IPS-NIHi7 (cell line): ENCODE results near the gene ZNF585A.
"Not testable (repeated sequence)": the region's sequence is repeated elsewhere in the genome, so short reads cannot be mapped to it uniquely, and the experiment has no call there.

Experiments used
- DNase-seq: peaks from one replicate; pipeline ENCODE4 v3.0.0; 2012; ENCODE audit warnings: mixed read lengths; ENCODE audit errors: extremely low spot score

ZNF585A gene

DNA sequence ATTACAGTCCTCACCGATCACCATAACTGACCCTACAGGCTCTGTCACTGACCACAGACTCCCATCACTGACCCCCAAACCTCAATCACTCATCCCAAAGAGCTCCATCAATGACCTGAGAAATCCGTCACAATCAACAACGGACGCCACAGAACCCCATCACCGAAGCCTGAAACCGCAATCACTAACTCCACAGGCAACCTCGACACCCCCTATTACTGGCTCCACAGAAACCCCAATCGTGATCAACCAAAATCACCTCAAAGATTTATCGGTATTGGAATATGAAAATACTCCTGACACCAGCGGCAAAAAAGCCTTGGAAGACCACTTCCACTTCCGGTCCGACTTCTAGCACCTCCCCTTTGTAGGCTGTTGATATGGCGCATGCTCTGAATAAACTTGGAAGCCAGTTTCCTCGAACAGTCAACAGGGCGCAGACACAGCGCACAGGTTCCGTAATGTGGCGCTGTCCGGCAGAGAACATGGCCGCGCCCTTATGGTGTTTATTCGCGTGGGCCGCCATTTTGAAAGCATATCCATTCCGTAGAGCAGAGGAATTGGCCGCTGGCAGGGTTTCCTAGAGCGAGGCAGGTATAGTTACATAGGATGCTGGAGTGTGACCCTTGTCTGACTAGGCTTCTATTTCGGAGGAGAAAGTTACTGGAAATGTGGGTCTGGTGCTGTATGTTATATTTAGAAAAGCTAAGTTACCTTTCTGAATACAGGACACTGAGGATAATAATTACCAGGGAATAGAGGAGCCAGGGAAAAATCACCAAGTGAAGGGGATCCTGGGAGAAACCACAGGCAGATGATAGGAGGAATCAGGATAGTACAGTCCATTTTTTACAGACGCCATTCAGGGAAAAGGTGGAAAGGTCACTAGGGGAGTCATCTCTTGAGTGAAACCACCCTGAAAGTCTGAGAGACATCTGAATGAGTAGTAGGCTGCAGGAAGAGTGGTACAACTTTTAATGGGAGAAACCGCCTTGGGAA lies at the start of gene ZNF585A:
Gene ZNF585A, minus strand, starts transcription at position 328 of the 999 bp plus-strand sequence. CDS start 2,785 bp downstream, outside the sequence.
- peak; percentile 93 for DNase-seq

DNA sequence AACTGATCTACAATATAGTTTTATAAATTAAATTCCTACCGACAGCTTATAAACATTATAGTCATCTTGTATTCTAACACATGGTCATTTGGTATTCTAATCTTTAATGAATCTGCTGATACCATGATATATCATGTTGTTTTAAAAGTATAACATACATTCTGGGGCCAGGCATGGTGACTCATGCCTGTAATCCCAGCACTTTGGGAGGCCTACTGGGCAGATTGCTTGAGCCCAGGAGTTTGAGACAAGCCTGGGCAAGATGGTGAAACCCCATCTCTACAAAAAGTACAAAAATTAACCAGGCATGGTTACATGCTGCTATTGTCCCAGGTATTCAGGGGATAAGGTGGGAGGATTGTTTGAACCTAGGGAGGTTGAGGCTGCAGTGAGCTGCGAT lies 48.6 kb upstream of the ZNF585A start:
- DNase-seq: no peak

DNA sequence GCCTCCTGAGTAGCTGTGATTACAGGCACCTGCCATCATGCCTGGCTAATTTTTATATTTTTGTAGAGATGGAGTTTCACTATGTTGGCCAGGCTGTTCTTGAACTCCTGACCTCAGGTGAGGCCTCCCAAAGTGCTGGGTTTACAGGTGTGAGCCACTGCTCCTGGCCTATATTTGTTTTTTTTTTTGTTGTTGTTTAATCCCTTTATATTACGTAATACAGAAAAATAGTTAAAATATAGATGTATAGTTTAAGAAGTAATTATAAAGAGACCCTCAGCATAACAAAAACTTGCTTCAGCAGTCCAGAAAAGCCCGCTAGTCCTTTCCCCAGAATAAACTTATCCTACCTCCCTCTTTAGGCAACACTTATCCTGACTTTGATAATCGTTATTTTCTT lies 47.9 kb upstream of the ZNF585A start:
- DNase-seq: no peak

DNA sequence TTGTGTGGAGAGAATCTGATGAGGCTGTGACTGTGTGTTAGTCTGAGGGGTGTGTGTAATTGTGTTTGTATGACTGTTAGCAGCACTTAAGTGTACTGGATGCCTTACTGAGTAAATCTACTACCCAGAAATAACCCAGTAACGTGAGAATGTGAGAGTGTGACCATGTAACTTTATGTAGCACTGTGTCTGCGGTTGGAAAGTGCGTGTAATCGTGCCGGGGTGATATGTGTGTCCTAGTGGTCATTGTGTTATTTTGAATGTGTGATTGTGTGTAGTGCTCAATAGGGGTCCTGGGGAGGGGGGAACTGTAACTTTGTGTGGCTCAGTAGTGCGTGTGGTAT lies 46.1 kb upstream of the ZNF585A start:
- DNase-seq: no peak

DNA sequence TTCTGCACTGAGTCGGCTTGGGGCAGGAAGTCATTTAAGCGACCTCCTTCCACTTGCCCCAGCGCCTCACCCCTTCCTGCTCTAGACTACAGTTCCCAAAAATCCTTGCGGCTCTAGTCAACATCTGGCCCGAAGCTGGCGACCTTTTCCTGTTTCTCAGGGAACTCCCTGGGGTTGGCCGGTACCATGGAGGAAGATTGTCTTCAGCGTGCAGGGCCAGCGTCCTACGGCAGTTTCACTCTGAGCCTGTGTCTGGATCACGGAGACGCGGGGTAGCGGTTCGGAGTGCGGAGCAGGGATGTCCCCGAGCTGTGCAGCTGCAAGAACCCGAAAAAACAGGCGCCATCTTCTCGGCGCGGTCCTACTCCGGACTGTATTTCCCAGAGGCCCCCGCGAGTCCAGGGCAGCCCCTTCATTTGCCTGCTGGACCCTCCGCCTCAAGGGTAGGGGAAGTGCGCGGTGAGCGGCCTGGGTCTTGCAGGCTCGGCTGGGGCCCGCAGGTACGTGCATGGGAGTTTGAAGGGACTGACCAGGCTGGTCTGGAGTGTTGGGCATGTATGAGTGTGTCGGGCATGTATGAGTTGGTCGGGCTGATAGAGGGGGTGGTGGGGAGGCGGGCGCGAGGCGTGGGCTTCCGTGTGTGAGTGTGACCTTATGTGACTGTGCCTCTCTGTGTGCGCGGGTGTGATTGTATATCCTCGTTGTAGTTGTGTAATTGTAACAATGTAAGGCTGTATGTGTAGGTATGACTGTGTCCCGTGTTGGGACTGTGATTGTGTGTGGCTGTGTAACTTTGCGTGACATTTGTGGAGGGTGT lies 45.5 kb upstream of the ZNF585A start, which contains the start of gene ZNF383:
Gene ZNF383, plus strand, starts transcription at position 440 of the 817 bp plus-strand sequence. CDS start 12,240 bp downstream, outside the sequence.
- peak; percentile 94 for DNase-seq

DNA sequence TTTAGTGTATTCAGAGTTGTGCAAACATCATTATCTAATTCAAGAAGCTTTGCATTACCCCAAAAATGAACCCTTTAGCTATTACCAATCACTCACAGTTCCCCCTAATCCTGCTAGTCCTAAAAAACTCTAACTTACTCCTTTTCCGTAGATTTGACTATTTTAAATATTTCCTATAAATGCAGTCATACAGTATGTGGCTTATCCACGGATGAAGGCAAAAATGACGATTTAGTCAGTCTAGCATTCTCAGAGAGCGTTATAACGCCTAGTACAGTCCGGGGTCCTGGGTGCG lies 44.9 kb upstream of the ZNF585A start:
- no peak for DNase-seq

DNA sequence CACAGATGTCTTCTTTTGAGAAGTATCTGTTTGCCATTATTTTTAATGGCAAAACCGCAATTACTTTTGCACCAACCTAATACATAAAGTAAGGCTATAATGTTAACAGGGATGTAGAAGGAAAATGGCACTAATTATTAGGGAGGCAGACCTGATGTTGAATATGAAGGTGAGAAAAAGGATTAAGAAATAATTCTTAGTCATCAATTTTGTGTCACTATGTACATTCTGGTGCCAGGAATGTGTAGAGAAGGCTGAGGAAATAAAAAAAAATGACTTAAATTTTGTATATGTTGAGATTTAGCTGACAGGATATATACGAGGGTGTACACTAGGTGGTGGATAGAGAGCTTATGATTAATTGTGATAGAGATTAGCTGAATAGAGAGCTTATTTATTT lies 25.3 kb upstream of the ZNF585A start:
- no peak for DNase-seq

DNA sequence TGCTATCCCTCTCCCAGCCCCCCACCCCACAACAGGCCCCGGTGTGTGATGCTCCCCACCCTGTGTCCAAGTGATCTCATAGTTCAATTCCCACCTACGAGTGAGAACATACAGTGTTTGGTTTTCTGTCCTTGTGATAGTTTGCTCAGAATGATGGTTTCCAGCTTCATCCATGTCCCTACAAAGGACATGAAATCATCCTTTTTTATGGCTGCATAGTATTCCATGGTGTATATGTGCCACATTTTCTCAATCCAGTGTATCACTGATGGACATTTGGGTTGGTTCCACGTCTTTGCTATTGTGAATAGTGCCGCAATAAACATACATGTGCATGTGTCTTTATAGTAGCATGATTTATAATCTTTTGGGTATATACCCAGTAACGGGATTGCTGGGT lies 24.6 kb upstream of the ZNF585A start:
- not testable (repeated sequence) for DNase-seq

DNA sequence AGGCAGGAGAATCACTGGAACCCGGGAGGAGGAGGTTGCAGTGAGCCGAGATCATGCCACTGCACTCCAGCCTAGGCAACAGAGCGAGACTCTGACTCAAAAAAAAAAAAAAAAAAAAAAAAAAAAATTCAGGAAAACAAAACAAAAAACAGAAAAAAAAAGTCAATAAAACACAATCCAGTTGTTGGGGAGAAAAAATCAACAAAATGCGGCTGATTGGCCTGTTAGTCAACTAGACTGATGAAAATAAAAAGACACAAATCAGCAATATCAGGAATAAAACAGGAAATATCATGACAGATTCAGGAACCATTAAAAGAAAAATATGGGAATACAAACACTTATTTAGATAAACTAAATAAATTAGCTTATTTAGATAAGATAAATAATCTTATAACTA lies 22.8 kb upstream of the ZNF585A start:
- not testable (repeated sequence) for DNase-seq

DNA sequence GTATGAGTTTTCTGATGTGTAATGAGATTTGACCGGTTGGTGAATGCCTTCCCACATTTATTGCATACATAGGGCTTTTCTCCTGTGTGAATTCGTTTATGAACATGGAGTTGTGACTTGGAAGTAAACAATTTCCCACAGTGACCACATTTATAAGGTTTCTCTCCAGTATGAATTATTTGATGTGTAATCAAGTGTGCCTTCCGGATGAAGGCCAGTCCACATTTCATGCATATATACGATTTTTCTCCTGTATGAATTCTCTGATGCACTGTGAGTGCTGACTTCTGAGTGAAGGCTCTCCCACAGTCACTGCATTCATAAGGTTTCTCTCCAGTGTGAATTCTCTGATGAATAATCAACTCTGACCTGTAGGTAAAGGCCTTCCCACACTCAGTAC lies 13.6 kb upstream of the ZNF585A start:
- not testable (repeated sequence) for DNase-seq

DNA sequence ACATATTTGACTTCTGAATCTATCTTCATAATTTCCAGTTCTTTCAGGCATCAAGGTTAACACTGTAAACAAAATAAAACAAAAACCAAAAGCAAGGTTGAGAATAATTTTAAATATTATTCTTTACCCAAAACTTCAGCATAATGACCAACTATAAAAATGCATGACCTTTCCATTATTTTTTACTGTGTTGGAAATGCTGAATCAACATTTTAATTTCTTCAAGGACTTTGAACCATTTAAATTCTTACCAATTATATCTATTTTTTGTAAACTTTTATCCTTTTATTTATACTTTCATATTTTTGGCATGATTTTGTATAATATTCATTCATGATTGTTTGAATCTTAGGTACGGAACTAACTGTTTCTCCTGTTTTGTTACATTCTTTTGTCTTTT lies 6.9 kb downstream of the ZNF585A start:
- no peak for DNase-seq

DNA sequence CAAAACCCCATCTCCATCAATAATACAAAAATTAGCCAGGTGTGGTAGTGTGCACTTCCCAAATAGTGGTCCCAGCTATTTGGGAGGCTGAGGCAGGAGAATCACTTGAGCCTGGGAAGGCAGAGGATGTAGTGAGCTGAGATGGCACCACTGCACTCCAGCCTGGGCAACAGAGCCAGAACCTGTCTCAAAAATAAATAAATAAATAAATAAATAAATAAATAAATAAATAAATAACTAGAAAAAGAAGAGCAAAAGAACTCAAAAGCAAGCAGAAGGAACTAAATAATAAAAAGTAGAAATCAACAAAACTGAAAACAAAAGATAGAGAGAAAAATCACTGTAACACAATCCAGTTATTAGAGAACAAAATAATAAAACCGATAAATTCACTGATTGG lies 12.3 kb downstream of the ZNF585A start:
- DNase-seq: no peak

DNA sequence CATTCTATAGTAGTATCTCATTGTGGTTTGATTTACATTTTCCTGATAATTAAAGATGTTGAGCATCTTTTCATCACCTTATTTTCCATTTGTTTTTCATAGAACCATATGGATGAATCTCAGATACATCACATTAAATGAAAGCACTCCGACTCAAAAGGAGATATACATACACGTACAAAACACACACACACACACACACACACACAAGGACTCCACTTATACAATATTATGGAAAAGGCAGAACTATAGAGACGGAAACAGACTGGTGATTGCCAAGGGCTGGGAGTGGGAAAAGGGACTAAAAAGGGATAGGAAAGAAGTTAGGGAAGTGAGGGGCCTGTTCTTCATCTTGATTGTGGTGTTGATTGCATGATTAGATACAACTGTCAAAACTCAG lies 24.3 kb downstream of the ZNF585A start:
- DNase-seq: no peak

DNA sequence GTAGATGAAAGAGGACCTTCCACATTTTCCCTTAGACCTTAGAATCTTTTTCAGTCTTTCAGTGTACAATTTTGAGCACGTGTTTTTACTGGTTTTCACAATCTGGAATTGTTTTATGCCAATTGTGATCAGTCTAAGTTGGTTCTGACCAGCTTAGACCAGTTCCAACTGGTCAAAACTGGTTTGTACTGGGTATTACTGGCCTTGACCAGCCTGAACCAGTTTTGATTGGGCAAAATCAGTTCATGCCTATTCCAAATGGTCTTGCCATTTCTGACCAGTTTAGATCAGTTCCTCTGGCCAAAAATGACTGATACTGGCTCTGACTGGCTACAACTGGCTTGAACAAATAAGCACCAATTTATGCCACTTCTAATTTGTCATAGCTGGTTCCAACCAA lies 36.4 kb downstream of the ZNF585A start:
- DNase-seq: no peak

DNA sequence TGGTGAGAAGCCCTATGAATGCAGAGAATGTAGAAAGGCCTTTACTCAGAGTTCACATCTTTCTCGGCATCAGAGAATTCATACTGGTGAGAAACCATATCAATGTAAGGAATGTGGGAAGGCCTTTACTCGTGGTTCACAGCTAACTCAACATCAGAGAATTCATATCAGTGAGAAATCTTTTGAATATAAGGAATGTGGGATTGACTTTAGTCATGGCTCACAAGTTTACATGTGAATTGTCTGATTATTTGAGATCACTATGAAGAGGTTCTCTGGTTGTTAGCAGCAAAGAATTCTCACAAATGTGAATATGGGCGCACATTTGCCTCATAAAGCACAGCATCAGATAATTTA lies 43.7 kb downstream of the ZNF585A start:
- no peak for DNase-seq

DNA sequence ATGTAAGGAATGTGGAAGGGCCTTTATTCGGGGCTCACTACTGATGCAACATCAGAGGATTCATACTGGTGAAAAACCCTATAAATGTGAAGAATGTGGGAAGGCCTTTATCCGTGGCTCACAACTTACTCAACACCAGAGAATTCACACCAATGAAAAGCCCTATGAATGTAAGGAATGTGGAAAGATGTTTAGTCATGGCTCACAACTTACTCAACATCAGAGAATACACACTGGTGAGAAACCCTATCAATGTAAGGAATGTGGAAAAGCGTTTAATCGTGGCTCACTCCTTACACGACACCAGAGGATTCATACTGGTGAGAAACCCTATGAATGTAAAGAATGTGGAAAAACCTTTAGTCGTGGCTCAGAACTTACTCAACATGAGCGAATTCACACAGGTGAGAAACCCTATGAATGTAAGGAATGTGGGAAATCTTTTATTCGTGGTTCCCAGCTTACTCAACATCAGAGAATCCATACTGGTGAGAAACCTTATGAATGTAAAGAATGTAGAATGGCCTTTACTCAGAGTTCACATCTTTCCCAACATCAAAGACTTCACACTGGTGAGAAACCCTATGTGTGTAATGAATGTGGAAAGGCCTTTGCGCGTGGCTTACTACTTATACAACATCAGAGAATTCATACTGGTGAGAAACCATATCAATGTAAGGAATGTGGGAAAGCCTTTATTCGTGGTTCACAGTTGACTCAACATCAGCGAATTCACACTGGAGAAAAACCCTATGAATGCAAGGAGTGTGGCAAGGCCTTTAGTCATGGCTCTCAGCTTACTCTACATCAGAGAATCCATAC lies 44.3 kb downstream of the ZNF585A start:
- DNase-seq: no peak

DNA sequence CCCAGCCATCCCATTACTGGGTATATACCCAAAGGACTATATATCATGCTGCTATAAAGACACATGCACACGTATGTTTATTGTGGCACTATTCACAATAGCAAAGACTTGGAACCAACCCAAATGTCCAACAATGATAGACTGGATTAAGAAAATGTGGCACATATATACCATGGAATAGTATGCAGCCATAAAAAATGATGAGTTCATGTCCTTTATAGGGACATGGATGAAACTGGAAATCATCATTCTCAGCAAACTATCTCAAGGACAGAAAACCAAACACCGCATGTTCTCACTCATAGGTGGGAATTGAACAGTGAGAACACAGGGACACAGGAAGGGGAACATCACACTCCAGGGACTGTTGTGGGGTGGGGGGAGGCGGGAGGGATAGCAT lies 50.4 kb downstream of the ZNF585A start:
- DNase-seq: not testable (repeated sequence)

DNA sequence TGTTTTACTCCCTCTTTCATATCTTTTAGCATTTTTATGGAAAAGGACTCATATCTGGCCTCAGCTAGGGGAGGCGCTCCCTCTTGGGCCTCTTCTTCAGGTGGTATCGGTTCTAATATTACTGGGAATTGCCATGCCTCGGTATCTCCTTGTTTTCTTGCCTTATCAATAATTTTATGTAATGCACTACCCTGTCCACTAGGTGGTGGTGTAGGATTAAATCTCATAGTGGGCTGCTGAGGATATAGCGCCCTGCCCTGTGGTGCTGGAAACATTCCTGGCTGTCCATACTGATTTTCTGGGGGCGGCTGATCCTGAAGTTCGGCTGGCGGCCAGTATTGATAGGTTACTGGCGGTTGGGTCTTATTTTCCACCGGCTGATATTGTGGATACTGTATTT lies 58.5 kb downstream of the ZNF585A start:
- DNase-seq: peak; percentile 15

DNA sequence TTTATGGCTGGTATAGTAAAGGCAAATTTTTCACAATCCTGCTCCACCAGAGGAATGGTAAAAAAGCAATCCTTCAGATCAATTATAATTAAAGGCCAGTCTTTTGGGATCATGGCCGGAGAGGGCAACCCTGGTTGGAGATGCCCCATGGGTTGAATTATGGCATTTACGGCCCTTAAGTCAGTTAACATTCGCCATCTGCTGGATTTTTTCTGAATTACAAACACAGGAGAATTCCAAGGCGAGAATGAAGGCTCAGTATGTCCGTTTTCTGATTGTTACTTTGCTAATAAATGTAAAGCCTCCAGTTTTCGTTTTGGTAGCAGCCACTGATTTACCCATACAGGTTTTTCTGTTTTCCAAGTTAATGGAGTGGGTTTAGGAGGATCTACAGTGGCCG lies 60.7 kb downstream of the ZNF585A start:
- peak; percentile 14 for DNase-seq

DNA sequence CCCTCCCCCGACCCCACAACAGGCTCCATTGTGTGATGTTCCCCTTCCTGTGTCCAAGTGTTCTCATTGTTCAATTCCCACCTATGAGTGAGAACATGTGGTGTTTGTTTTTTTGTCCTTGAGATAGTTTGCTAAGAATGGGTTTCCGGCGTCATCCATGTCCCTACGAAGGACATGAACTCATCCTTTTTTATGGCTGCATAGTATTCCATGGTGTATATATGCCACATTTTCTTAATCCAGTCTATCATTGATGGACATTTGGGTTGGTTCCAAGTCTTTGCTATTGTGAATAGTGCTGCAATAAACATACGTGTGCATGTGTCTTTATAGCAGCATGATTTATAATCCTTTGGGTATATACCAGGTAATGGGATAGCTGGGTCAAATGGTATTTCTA lies 68.4 kb downstream of the ZNF585A start:
- not testable (repeated sequence) for DNase-seq

DNA sequence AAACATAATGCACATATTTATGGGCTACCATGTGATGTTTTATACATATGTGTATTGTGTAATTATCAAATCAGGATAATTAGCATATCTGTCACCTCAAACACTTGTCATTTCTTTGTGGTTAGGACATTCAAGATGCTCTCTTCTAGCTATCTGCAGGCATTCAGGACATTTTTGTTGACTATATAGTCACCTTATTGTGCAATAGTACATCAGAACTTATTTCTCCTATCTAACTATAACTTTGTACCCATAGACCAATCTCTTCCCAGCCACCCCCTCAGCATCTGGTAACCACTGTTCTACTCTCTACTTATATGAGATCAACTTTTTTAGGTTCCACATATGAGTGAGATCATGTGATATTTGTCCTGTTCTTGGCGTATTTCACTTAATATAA lies 73.9 kb downstream of the ZNF585A start:
- no peak for DNase-seq

DNA sequence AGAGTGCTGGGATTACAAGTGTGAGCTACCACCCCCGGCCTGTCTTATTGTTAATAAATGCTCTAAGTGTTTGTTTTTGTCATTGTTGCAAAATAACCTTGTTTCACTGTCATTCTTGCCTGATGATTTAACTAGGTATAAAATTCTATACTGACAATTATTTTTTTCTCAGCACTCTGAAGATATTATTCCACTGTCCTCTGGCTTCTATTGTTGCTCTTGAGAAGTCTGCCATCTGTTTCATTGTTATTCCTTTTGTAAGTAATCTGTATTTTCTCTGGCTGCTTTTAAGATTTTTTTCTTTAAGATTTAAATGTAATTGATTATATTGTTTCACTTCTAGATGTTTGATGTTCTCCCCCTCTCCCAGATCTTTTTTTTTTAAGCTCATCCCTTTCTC lies 76.6 kb downstream of the ZNF585A start:
- DNase-seq: no peak
